GM15510 (cell line): ENCODE results near the gene SLC34A3.
A peak's percentile ranks its signal among the peaks of the same experiment; 100 is the strongest.

Experiments used
- POLR2A ChIP-seq: IDR thresholded peaks from 3 replicates; pipeline ENCODE4 v1.6.1; 2011; ENCODE audit warnings: borderline replicate concordance; ENCODE audit not compliant: insufficient read length; ENCODE audit errors: extremely low read depth

SLC34A3 gene

DNA sequence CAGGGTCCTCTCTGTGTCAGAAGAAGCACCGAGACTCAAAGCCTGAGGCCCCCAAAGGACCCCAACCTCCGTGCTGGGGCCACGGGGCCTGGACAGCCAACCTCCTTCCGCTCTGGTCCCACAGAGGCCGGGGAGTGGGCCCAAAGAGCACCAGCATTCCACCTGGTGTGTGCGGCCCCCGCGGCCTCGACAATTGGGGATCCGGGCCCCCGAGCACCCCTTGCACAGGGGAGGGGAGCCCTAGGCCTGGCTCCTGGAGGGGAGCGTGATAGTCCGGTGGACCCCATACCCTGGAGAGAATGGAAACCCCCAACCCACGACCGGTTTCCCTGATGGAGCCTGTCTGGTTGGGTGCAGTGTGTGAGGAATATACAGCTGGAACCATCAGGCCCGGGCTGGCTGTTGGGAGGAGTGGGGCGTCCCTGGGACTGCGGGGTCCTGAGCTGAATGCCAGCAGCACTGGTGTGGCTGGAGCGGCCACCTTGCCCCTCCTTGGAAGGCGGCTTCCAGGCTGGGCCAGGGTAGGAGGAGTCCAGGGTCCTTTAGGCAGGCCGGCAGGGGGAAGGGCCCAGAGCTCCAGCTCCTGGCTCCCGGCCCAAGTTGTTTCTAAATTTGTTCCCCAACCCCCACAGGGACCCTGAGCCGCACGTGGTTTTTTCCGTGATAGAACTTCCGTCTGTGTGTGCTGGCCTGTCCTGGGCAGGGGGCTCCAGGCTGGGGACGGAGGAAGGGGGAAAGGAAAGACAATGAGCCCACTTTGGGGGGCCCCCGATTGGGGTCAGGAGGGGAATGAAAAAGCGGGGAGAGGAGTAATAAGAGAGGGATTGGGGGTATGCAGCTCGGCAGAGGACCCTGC, 46.0 kb downstream of the SLC34A3 start:
- TF ChIP-seq POLR2A, result no peak

DNA sequence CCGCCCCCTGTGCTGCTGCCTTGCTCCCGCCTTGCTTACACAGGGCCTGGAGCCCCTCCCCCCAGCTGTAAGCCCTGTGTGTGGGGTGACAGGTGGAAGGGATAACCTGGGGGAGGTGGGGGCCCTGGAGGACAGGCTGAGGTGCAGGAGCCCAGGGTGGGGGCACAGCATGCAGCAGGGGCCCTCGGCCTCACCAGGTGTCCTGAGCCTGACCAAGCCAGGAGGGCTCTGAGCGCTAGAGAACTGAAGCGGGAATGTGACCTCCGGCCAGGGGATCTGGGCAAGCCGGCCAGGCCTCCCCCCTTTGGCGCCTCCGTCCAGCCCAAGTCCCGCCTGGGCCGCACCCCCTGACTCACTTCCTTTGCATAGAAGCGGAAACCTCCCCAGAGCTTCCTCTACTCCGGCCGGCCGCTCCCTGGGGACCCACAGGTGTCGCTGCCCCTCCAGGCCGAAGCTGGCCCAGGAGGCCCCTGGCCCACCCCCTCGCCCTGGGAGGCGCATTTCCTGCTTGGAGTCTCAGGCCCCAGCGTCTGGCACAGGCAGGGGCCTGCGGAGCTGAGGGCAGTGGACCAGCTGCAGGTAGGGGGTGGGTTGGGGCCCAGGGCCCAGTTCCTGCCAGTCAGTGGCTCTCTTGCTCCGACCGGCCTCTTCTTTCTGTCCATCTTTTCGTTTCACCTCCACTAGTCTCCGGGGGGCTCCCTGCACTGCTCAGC, 46.8 kb downstream of the SLC34A3 start, which contains the start of gene TOR4A:
Gene TOR4A (plus strand): TSS at position 398 of the 713 bp plus-strand sequence. CDS start 964 bp downstream, outside the sequence.
- TF ChIP-seq POLR2A, result peak; percentile 72

- no peak for TF ChIP-seq POLR2A
These were observed 47.5 kb downstream of the SLC34A3 start for GRCh38 chr9:137278061-137278701.

GRCh38 chr9:137278721-137279711, 48.3 kb downstream of the SLC34A3 start:
- no peak for TF ChIP-seq POLR2A

- no peak for TF ChIP-seq POLR2A
These were observed 49.2 kb downstream of the SLC34A3 start for GRCh38 chr9:137279741-137280473.

- no peak for TF ChIP-seq POLR2A
These were observed 50.0 kb downstream of the SLC34A3 start for GRCh38 chr9:137280474-137281344.

DNA sequence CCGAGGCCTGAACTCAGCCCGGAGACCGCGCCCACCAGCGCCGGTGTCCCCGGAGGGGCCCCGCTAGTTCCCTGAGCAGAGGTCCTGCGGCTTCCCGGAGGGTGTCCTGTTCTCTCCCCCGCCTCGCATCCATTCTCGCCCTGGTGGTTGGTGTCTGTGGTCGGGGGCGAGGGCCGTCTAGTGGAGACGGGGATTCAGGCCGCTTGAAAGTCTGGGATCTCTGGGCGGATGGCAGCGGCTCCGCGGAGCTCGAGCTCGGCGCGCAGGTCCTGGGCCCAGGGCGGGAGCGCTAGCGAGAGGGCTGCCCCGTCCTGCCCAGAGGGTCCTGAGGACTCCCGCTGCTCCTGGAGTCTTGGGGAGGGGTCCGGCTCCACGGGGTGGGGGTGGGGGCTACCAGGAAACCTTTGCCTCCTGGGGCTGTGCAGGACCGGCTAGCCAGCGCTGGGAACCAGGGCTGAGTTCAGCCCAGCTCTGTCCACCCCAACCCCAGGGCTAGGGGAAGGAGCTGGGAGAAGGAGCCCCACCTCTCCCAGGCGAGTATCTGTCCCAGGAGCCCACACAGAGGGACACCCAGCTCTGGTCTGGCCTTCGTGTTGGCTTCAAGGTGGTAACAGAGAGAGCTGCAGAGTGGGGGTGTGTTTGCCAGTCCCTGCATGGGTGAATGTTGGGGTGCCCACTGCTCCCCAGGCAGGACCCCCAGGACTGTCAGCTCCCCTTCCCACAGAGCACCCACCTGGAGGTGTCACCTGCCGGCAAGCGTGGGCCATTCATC, 50.8 kb downstream of the SLC34A3 start:
- no peak for TF ChIP-seq POLR2A
